Measurements from ENCODE around the gene SYT6. TPM values are rescaled to one million over a fixed set of nuclear protein-coding genes. Genes with fewer than 3 reads are reported as not detected.

Gene SYT6
- total RNA-seq, 1 experiment from 2014 or later = 77.2 TPM

DNA sequence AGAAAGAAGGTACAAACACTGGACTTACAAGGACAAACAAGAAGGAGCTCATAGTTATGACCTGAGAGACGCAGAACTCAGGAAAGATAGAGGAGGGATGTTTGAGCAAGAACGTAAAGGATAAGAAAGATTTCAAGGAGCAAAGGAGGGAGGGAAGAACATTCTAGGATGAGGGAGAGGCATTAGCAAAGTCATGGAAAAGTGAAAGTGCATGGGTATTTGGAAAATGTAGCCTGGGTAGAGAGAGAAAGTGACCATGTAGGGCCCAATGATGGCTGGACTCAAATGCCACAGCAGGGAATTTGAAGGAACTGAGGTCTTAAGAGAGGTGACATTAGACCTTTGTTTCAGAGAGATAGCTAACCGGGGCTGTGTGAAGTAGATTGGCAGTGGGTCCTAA, 76.5 kb downstream of the SYT6 start:
- no peak overlapping the region for H3K4me2 ChIP-seq (ENCODE audit: insufficient read depth, insufficient read length, low read length)
- H3K27me3 Mint-ChIP-seq (ENCODE audit: low read depth) = no peaks in the 10 kb centered on the region; the same call in 1 of the 2 replicates
- no peak overlapping the region for H3K56ac ChIP-seq (ENCODE audit: insufficient read length, low read depth, low read length)
- H2BK120ac ChIP-seq (ENCODE audit: low read depth, low read length, poor library complexity, severe bottlenecking) = no peak overlapping the region
- H4K8ac ChIP-seq (replicated peaks; ENCODE audit: insufficient read length, low read depth, low read length) = no peak overlapping the region
- H4K91ac ChIP-seq (ENCODE audit: insufficient read length, low read depth, low read length) = no peak overlapping the region
- no peak overlapping the region for H3K14ac ChIP-seq (ENCODE audit: insufficient read depth, low read length)
- no peak overlapping the region for H3K27ac ChIP-seq (ENCODE audit: insufficient read length, low read depth, low read length)
- H2BK20ac ChIP-seq (ENCODE audit: low read depth, low read length, poor library complexity, severe bottlenecking) = no peak overlapping the region
- no peak for DNase-seq
- H3K4me1 ChIP-seq (ENCODE audit: insufficient read depth, low read length) = peaks cover 30% of the 10 kb centered on the region; the same call in 1 of the 2 replicates
- H3K36me3 Mint-ChIP-seq (ENCODE audit: insufficient read depth in 1 of 3, low read depth in 3 of 3) = peaks cover 16 to 21% (median 18%) of the 10 kb centered on the region in 3 experiments
- H3K27ac Mint-ChIP-seq = peak overlapping the region in 1 of 3 experiments; percentile 41; a peak in 1 of 7 replicates
- H2AK5ac ChIP-seq (ENCODE audit: insufficient read length, low read length) = no peak overlapping the region
- no CpG with 5 or more reads among the region's 3 CpGs for WGBS (ENCODE audit: extremely low coverage, insufficient read length, low lambda C conversion rate)
- no peak overlapping the region for H3K9ac ChIP-seq (ENCODE audit: extremely low read depth, insufficient read length, low read length)
- H3K4me1 Mint-ChIP-seq = peaks cover 68 to 76% of the 10 kb centered on the region in 2 experiments
- TF ChIP-seq, protein P1, sequence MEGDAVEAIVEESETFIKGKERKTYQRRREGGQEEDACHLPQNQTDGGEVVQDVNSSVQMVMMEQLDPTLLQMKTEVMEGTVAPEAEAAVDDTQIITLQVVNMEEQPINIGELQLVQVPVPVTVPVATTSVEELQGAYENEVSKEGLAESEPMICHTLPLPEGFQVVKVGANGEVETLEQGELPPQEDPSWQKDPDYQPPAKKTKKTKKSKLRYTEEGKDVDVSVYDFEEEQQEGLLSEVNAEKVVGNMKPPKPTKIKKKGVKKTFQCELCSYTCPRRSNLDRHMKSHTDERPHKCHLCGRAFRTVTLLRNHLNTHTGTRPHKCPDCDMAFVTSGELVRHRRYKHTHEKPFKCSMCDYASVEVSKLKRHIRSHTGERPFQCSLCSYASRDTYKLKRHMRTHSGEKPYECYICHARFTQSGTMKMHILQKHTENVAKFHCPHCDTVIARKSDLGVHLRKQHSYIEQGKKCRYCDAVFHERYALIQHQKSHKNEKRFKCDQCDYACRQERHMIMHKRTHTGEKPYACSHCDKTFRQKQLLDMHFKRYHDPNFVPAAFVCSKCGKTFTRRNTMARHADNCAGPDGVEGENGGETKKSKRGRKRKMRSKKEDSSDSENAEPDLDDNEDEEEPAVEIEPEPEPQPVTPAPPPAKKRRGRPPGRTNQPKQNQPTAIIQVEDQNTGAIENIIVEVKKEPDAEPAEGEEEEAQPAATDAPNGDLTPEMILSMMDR (conservative IDR thresholded peaks at IDR 0.05) = no peak
- no peak overlapping the region for H3K4ac ChIP-seq (ENCODE audit: low read depth, low read length)
- H3K27me3 ChIP-seq (ENCODE audit: insufficient read depth, low read length) = no peaks in the 10 kb centered on the region
- no peaks in the 10 kb centered on the region for H3K79me1 ChIP-seq (ENCODE audit: insufficient read depth, low read depth, low read length, poor library complexity, severe bottlenecking)
- no peak overlapping the region for H2BK12ac ChIP-seq (ENCODE audit: insufficient read length, low read depth, low read length)
- peaks cover 14% of the 10 kb centered on the region for H3K9me3 ChIP-seq (ENCODE audit: control insufficient read depth, low read depth, low read length)
- H2AFZ ChIP-seq (ENCODE audit: low read length) = no peak overlapping the region
- H2BK15ac ChIP-seq (ENCODE audit: low read depth, low read length) = no peak overlapping the region
- no peak overlapping the region for H3K23ac ChIP-seq (ENCODE audit: insufficient read length, low read depth, low read length)
- H4K20me1 ChIP-seq (ENCODE audit: control insufficient read depth, insufficient read depth, insufficient read length) = no peaks in the 10 kb centered on the region
- H3K9me3 Mint-ChIP-seq = peaks cover 16 to 20% of the 10 kb centered on the region in 2 experiments
- H3K18ac ChIP-seq (ENCODE audit: insufficient read length, low read depth, low read length) = no peak overlapping the region
- no peak overlapping the region for H4K5ac ChIP-seq (ENCODE audit: insufficient read length, low read depth, low read length)
- no peaks in the 10 kb centered on the region for H3K23me2 ChIP-seq (ENCODE audit: insufficient read length, low read depth, low read length, poor library complexity, severe bottlenecking)
- no peak overlapping the region for H3T11ph ChIP-seq (ENCODE audit: low read length)
- no peak overlapping the region for H2BK5ac ChIP-seq (ENCODE audit: insufficient read length, low read length)
- no peak overlapping the region for H3K4me3 Mint-ChIP-seq
- no peaks in the 10 kb centered on the region for H3K79me2 ChIP-seq (ENCODE audit: insufficient read depth, low read length)
